SH-SY5Y (cell line): ENCODE measurements around the gene PPM1A.

Experiments used
- GATA2 ChIP-seq: IDR thresholded peaks from 2 replicates; pipeline ENCODE4 v1.6.1; 2011; ENCODE audit warnings: mild to moderate bottlenecking, low read depth, low read length
- GATA3 ChIP-seq: IDR thresholded peaks from 2 replicates; pipeline ENCODE4 v1.6.1; 2011; ENCODE audit warnings: low read depth, mild to moderate bottlenecking, low read length, moderate library complexity

Gene PPM1A

GRCh38 chr14:60241091-60241490, 7.9 kb upstream of the PPM1A start:
- TF ChIP-seq GATA2: no peak
- TF ChIP-seq GATA3: no peak

- TF ChIP-seq GATA2: no peak
- no peak for TF ChIP-seq GATA3
Observed at GRCh38 chr14:60242429-60242828, 6.6 kb upstream of the PPM1A start.

GRCh38 chr14:60245380-60246177, 3.4 kb upstream of the PPM1A start:
- no peak for TF ChIP-seq GATA3
- no peak for TF ChIP-seq GATA2

- TF ChIP-seq GATA3: no peak
- no peak for TF ChIP-seq GATA2
Observed at GRCh38 chr14:60247994-60248696, 876 bp upstream of the PPM1A start.

- no peak for TF ChIP-seq GATA2
- no peak for TF ChIP-seq GATA3
Observed at GRCh38 chr14:60249321-60250256, 568 bp downstream of the PPM1A start.

GRCh38 chr14:60250257-60251035, 1.4 kb downstream of the PPM1A start:
- TF ChIP-seq GATA3 (no peak), GATA2 (no peak)

GRCh38 chr14:60251877-60252276, 2.9 kb downstream of the PPM1A start:
- no peak for TF ChIP-seq GATA2
- TF ChIP-seq GATA3: no peak

- TF ChIP-seq GATA3 (no peak), GATA2 (no peak)
Observed at GRCh38 chr14:60252630-60253029, 3.6 kb downstream of the PPM1A start.

- TF ChIP-seq GATA3: no peak
- no peak for TF ChIP-seq GATA2
Observed at GRCh38 chr14:60253649-60254048, 4.6 kb downstream of the PPM1A start.

- no peak for TF ChIP-seq GATA2
- TF ChIP-seq GATA3: no peak
Observed at GRCh38 chr14:60254176-60254575, 5.2 kb downstream of the PPM1A start.

- TF ChIP-seq GATA3 (no peak), GATA2 (no peak)
Observed at GRCh38 chr14:60257865-60258264, 8.8 kb downstream of the PPM1A start.

GRCh38 chr14:60265163-60265562, 16.1 kb downstream of the PPM1A start:
- no peak for TF ChIP-seq GATA3
- no peak for TF ChIP-seq GATA2
